Cardiac septum (tissue), 1 donor: Measurements from ENCODE around the gene DBNDD1. TPM values are rescaled to one million over a fixed set of nuclear protein-coding genes. Genes with fewer than 3 reads are reported as not detected.
"Not testable (repeated sequence)": the region's sequence is repeated elsewhere in the genome, so short reads cannot be mapped to it uniquely, and the experiment has no call there.

Source experiments
- DNase-seq: peaks from one replicate; pipeline ENCODE4 v3.0.0-alpha.2; 2020; ENCODE audit warnings: low spot score
- intact Hi-C: fragments of 100-400 bp; cut with DNase I; formaldehyde crosslinking; loops from one replicate; pipeline ENCODE4 v1.14.0; 2022
- long read RNA-seq: library from polyadenylated mRNA; unstranded; transcript quantifications from one replicate; pipeline ENCODE4 v2.0.0, GENCODE V29; 2021
- total RNA-seq: library from RNA; stranded (reverse); fragmentation: NEBNext Ultra II Directional; extraction: Animal tissue kit (Norgen Biotek cat#: 25700); gene quantifications from one replicate; pipeline ENCODE4 v1.2.1, GENCODE V29; 2021
- donor health status: DM: no; HTN: no; CAD: no.

The DBNDD1 gene, protein sequence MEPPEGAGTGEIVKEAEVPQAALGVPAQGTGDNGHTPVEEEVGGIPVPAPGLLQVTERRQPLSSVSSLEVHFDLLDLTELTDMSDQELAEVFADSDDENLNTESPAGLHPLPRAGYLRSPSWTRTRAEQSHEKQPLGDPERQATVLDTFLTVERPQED
- total RNA-seq = 3.0 TPM
- long read RNA-seq, partial matches to known transcripts = 0 of 7 reads
- long read RNA-seq, other reads (novel, unspliced or antisense) = 0 of 7 reads

DNA sequence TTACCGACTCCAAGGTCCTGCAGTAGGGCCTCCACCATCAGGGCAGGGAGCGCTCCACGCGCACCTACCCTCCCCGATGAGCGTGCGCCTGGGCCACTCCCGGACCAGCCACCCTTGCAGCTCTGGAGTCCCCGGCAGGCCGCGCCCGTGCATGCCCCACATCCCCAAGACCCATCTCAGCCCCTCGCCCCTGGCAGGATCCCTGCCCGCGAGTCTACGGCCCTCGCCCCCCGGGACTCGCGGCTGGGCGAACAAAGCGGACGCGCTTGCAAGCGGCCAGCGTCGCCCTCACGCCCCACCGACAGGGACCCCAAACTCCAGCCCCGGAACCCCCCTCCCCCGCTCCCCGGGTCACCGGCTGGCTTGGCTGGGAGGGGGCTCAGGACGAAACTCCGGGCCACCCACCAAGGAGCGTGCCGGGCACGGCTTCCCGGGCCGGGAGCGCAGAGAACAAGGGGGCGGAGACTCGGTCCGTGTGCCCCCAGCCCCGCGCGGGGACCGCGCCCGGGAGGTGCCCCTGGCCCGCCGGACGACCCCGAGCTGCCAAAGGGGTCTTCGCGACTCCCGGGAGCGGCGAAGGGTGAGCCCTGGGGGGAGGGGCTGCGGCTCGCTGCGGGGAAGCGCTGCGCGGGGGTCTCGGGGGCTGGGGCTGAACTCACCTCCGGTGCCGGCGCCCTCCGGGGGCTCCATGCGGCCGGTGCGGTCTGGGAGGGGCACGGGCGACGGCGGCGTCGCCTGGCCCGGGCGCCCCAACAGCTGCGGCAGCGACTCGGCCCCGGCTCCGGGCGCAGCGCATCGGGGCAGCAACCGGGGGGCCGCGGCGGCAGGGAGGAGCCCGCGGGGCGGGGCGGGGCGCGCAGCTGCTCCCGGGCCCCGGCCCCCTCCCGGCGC is at the start of gene DBNDD1:
Gene DBNDD1, minus strand, starts transcription at position 805 of the 891 bp plus-strand sequence. Its CDS starts 115 bp downstream, at position 690.
- intact Hi-C loops = no loop called here
- no peak for DNase-seq

DNA sequence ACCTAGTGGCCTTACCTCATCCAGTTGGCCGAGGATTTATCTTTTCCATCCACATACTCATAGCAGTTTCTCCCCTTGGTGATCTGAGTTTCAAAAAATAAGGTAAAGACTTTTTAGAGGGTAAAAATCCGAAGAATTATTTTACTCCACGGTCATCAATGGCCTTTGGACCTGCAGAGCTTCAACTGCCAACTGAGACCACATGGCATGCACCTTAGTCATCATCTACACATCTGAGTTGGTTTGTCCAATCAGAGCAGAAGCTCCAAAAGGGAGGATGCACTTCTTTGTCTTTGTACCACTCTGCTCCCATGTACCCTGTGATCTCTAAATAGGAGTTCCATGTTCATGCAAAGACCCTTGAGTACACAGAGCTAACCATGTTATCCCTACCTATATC is 42.2 kb upstream of the DBNDD1 start:
- intact Hi-C loops = no loop called here
- DNase-seq = no peak

GRCh38 chr16:90057738-90058173 is 38.5 kb upstream of the DBNDD1 start:
- no peak for DNase-seq
- intact Hi-C loops = no loop called here

DNA sequence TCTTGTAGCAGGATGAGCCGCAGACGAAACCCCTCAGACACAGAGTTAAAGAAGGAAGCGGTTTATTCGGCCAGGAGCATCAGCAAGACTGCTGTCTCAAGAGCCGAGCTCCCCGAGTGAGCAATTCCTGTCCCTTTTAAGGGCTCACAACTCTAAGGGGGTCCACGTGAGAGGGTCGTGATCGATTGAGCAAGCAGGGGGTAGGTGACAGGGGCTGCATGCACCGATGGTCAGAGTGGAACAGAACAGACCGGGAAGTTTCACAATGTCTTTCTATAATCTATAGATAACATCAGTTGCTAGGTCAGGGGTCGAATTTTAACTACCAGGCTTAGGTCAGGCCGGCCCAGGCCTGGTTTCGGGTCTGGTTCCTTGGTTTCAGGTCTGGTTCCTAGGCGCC is 37.3 kb upstream of the DBNDD1 start:
- intact Hi-C loops, DNase-seq: not testable (repeated sequence)

- intact Hi-C loops = no loop called here
- DNase-seq = no peak
These were observed 36.1 kb upstream of the DBNDD1 start for GRCh38 chr16:90055371-90055770.

DNA sequence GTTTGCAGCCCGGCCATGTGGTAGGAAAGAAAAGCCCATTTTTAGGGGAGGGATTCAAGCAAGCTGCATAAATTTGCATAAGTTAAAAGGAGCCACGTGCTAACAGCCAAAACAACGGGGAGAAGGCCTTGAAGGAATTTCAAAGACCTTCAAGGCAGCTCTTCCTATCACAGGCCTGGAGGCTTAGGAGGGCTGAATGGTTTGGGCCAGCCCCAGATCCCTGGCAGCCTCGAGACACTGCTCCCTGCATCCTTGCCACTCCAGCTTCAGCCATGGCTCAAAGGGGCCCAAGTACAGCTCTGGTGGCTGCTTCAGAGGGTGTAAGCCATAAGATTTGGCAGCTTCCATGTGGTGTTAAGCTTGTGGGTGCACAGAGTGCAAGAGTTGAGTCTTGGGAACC is 35.3 kb upstream of the DBNDD1 start:
- intact Hi-C loops = no loop called here
- DNase-seq = no peak

- intact Hi-C loops = no loop called here
- no peak for DNase-seq
These were observed 34.7 kb upstream of the DBNDD1 start for GRCh38 chr16:90053902-90054500.

DNA sequence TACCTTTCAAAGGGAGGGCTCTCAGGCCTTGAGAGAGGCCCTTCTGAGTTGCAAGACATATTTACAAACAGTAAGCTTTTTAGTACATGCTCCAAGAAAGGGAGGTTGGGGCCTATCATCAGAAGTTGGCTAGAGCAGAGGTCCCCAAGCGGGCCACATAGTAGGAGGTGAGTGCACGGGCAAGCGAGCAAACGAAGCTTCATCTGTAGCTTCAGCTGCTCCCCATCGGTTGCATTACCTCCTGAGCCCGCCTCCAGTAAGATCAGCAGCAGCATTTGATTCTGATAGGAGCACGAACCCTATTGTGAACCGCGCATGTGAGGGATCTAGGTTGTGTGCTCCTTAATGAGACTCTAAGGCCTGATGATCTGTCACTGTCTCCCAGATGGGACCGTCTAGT is 31.7 kb upstream of the DBNDD1 start:
- intact Hi-C loops = no loop called here
- no peak for DNase-seq

DNA sequence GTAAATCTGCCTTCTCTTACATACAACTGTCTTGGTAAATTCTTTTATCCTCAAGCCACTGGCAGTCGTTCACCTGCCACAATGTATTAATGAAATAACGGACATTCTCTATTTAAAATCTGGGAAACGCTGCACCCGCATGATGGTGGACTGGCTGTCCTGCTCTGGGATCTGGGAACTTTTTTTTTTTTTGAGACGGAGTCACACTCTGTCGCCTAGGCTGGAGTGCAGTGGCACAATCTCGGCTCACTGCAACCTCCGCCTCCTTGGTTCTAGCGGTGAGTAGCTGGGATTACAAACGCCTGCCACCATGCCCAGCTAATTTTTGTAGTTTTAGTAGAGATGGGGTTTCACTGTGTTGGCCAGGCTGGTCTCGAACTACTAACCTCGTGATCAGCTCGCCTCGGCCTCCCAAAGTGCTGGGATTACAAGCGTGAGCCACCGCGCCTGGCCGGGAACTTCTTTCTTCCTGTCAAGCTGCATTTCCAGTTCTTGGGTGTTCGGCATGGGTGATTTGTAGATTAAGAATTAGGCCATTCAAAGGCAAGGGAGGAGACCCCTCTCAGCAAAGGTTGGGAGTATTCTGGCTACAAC is 29.6 kb upstream of the DBNDD1 start:
- no peak for DNase-seq
- intact Hi-C loops = no loop called here

- intact Hi-C loops = no loop called here
- no peak for DNase-seq
These were observed 29.1 kb upstream of the DBNDD1 start for GRCh38 chr16:90048347-90048722.

GRCh38 chr16:90047714-90048346 is 28.6 kb upstream of the DBNDD1 start:
- intact Hi-C loops = no loop called here
- no peak for DNase-seq

- intact Hi-C loops = no loop called here
These were observed 27.9 kb upstream of the DBNDD1 start for GRCh38 chr16:90046971-90047713.

DNA sequence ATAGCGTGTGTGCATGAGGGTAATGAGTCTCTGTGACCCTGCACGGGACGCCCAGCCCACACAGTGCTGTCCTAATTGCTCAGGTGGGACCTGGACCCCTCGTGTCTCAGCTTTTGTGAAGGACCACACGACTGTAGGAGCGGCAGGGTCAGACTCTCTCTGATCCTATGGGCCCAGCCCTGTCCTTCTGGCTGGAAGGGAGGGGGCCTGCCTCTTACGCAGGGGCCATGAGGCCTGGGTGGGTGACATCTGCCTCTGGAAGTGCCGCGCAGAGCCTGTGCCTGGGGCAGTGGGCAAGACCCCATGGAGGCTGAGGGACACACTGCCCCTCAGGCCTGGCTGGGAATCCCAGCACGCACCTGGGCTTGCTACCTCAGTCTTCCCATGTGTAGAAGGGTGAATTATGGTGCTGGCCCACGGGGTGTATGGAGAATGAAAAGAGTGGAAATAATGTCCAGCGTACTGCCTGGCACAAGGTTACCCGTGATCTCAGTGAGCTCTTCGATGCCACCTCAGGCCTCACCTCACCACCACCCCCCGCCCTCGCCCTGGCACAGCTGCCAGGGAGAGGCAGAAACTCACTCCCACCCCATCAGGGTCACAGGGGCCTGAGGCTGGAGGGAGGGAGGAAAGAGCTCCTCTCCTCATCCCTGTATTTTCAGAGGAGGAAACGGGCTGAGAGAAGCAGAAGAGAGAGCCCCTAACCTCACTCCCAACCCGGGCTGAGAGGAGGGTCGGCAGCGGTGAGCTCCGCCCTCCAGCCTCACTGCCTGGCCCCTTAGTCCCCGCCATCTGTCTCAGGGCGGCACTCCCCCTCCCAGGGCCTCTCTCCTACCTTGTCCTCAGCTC is 27.1 kb upstream of the DBNDD1 start:
- intact Hi-C loops = no loop called here
- DNase-seq = no peak

More at GRCh38 chr16:90046971-90047713, 27.9 kb upstream of the DBNDD1 start:
- DNase-seq = no peak

DNA sequence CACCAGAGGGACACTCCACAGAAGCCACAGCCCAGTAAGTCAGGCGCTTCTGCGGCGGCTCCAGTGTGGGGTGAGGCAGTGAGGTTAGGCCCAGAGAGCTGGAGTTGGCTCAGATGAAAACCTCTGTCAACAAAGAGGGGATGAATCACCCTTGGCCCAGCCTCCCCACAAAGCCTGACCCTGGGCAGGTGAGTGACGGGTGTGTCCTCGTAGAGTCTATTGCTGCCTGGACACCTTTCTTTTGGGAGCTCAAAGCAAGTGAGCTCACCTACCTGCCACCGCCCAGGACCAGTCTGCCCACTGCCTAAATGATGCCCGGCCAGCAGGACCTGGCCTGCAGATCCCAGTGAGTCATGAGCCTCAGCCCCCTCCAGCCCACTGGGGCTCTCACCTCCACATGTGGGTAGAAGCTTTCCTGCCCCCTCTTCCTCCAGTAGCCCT is 24.9 kb upstream of the DBNDD1 start:
- no peak for DNase-seq
- intact Hi-C loops = no loop called here

GRCh38 chr16:90043526-90043925 is 24.3 kb upstream of the DBNDD1 start:
- intact Hi-C loops = no loop called here
- no peak for DNase-seq

DNA sequence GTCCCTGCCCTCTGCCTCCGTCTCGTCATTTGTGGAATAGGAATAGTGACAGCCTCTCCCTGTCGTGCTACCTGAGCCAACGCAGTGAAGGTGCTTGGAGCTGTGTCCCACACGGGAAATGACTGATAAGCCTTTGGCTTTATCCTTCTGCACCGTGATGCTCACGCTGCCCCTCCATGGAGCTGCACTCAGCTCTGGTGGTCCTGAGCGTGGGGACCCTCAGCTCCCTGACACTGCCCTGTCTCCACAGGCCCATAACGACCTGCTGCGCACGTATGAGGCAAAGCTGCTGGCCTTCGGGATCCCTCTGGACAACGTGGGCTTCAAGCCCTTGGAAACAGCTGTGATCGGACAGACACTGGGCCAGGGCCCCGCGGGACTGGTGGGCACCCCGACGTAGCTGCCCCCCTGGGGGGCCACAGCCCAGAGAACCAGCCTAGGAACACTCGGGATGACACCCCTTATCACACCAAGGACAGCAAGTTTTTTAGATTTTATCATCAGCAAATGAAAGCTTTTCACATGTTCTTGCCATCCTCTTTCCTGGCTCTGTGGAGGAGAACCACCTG is 23.8 kb upstream of the DBNDD1 start:
- DNase-seq = no peak
- intact Hi-C loops = no loop called here

- intact Hi-C loops = no loop called here
- no peak for DNase-seq
These were observed 22.7 kb upstream of the DBNDD1 start for GRCh38 chr16:90041896-90042473.
